Measurements from ENCODE around the gene AKR7A2.

Gene AKR7A2

DNA sequence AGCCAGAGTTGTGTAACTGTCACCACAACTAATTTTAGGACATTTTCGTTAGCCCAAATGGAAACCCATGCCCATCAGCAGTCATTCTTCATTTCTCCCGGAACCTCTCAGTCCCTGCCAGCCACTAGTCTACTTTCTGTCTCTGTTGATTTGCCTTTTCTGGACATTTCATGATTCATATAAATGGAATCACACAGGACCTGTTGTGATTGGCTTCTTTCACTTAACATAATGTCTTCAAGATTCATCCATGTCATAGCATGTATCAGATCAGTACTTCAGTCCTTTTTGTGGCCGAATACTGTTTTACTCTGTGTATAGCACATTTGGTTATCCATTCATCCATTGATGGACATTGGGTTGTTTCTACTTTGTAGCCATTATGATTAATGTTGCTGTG, 7.3 kb upstream of the AKR7A2 start:
- H3K4me2 ChIP-seq (ENCODE audit: low read depth, low read length, poor library complexity, severe bottlenecking), result no peak overlapping the region
- no peak overlapping the region for H3K27ac ChIP-seq (ENCODE audit: low read depth, low read length)
- H3F3A ChIP-seq (ENCODE audit: insufficient read depth), result no peaks in the 10 kb centered on the region; the same call in 1 of the 2 replicates
- no peaks in the 10 kb centered on the region for H3K79me2 ChIP-seq (ENCODE audit: insufficient read depth, low read length)
- H3K36me3 ChIP-seq (ENCODE audit: low read length), result no peaks in the 10 kb centered on the region
- H4K20me1 ChIP-seq (ENCODE audit: low read depth, low read length), result no peaks in the 10 kb centered on the region
- TF ChIP-seq EZH2phosphoT487 (conservative IDR thresholded peaks at IDR 0.05; ENCODE audit: low read length), result no peak
- TF ChIP-seq, protein P1, sequence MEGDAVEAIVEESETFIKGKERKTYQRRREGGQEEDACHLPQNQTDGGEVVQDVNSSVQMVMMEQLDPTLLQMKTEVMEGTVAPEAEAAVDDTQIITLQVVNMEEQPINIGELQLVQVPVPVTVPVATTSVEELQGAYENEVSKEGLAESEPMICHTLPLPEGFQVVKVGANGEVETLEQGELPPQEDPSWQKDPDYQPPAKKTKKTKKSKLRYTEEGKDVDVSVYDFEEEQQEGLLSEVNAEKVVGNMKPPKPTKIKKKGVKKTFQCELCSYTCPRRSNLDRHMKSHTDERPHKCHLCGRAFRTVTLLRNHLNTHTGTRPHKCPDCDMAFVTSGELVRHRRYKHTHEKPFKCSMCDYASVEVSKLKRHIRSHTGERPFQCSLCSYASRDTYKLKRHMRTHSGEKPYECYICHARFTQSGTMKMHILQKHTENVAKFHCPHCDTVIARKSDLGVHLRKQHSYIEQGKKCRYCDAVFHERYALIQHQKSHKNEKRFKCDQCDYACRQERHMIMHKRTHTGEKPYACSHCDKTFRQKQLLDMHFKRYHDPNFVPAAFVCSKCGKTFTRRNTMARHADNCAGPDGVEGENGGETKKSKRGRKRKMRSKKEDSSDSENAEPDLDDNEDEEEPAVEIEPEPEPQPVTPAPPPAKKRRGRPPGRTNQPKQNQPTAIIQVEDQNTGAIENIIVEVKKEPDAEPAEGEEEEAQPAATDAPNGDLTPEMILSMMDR (IDR thresholded peaks at IDR 0.05; ENCODE audit: insufficient read depth, low read length, poor library complexity, severe bottlenecking), result no peak
- no peaks in the 10 kb centered on the region for H3K9me2 ChIP-seq (replicated peaks; ENCODE audit: insufficient read depth, low read length)
- no peaks in the 10 kb centered on the region for H3K9me3 ChIP-seq (ENCODE audit: insufficient read depth, low read length)
- no peak overlapping the region for H2AFZ ChIP-seq (ENCODE audit: low read depth, low read length, severe bottlenecking)
- no peak overlapping the region for H3K4me3 ChIP-seq (ENCODE audit: insufficient read depth, low read length, poor library complexity, severe bottlenecking)
- H3K9ac ChIP-seq (ENCODE audit: low read length), result no peak overlapping the region
- no peaks in the 10 kb centered on the region for H3K27me3 ChIP-seq (ENCODE audit: low read length)

DNA sequence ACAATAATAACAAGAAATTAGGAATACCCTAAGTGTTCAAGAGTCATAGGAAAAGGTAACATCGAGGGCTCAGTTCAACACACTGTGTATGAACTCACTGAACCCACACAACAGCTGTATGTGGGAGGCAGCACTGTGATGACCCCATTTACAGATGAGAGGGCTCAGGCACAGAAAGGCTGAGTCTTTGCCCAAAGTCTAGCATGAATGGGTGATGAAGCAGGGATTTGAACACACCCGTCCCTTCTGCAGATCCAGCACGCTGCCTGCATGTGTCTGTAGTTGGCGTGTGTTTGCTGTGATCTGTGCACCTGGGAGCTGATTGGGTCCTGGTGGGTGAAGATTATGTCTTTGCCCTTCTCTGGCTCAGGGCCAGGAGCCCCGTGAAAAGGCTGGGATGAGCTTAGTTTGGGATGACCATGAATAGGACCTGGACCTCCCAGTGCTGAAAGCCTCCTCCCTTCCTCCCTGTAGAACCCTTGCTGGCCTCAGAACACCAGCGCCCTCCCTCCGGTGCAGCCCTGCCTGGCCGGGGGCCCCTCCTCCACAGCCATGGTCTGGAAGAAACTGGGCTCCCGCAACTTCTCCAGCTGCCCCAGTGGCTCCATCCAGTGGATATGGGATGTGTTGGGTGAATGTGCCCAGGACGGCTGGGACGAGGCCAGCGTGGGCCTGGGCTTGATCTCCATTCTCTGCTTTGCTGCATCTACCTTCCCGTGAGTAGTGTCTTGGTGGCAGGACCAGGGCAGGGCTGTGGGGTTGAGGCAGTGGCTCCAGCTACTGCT, 5.4 kb upstream of the AKR7A2 start:
- no peaks in the 10 kb centered on the region for H3K79me2 ChIP-seq (ENCODE audit: insufficient read depth, low read length)
- no peaks in the 10 kb centered on the region for H3K9me2 ChIP-seq (replicated peaks; ENCODE audit: insufficient read depth, low read length)
- no peak for TF ChIP-seq EZH2phosphoT487 (conservative IDR thresholded peaks at IDR 0.05; ENCODE audit: low read length)
- TF ChIP-seq, protein P1 (IDR thresholded peaks at IDR 0.05; ENCODE audit: insufficient read depth, low read length, poor library complexity, severe bottlenecking), result no peak
- no peaks in the 10 kb centered on the region for H3K36me3 ChIP-seq (ENCODE audit: low read length)
- peaks cover 7% of the 10 kb centered on the region; the same call in 1 of the 2 replicates for H3F3A ChIP-seq (ENCODE audit: insufficient read depth)
- no peaks in the 10 kb centered on the region for H3K9me3 ChIP-seq (ENCODE audit: insufficient read depth, low read length)
- no peak overlapping the region for H3K4me2 ChIP-seq (ENCODE audit: low read depth, low read length, poor library complexity, severe bottlenecking)
- no peaks in the 10 kb centered on the region for H4K20me1 ChIP-seq (ENCODE audit: low read depth, low read length)
- no peak overlapping the region for H3K27ac ChIP-seq (ENCODE audit: low read depth, low read length)
- H3K9ac ChIP-seq (ENCODE audit: low read length), result no peak overlapping the region
- no peaks in the 10 kb centered on the region for H3K27me3 ChIP-seq (ENCODE audit: low read length)
- H3K4me3 ChIP-seq (ENCODE audit: insufficient read depth, low read length, poor library complexity, severe bottlenecking), result no peak overlapping the region
- H2AFZ ChIP-seq (ENCODE audit: low read depth, low read length, severe bottlenecking), result no peak overlapping the region

DNA sequence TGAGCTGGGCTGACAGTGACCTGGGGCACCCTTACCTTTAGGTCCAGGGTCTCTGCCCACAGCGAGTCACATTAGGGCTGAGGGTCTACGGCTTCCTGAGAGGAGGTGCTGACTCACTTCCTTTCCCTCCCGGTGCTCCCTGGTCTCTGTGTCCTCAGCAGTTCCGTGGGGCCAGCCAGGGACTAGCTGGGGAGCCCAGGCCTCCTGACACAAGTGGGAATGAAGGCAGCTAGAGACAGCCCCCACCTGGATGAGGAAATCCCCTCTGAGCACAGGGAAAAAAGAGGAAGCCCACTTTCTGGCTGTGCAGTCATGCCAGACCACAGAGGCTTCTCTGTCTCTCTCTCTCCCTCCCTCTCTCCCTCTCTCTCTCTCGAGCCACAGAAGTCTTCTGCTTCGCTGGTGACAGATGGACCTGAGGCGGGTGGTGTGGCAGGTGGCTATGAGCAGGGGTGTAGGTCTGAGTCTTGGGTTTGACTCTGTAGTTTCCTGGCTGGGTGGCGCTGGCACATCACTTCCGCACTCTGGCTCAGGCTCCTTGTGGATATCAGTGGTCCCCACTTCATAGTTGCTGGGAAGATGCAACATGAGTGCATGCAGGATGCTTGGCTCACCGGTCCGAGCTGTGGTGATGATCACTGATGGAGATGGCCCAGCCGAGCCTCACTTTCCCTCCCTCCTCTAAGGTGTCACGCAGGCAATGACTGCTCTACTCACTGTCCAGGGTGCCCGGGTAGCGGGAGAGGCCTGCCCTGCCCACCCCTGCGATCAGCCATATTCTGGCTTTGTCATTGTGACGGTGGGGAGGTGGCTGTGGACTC, 3.6 kb upstream of the AKR7A2 start:
- no peaks in the 10 kb centered on the region for H3K79me2 ChIP-seq (ENCODE audit: insufficient read depth, low read length)
- H3K27ac ChIP-seq (ENCODE audit: low read depth, low read length), result peak overlapping the region; percentile 37
- H3K4me3 ChIP-seq (ENCODE audit: insufficient read depth, low read length, poor library complexity, severe bottlenecking), result no peak overlapping the region
- no peaks in the 10 kb centered on the region for H3K9me2 ChIP-seq (replicated peaks; ENCODE audit: insufficient read depth, low read length)
- H4K20me1 ChIP-seq (ENCODE audit: low read depth, low read length), result no peaks in the 10 kb centered on the region
- H3K9me3 ChIP-seq (ENCODE audit: insufficient read depth, low read length), result no peaks in the 10 kb centered on the region
- H2AFZ ChIP-seq (ENCODE audit: low read depth, low read length, severe bottlenecking), result no peak overlapping the region
- H3K27me3 ChIP-seq (ENCODE audit: low read length), result no peaks in the 10 kb centered on the region
- peak overlapping the region; percentile 15; the same call in 1 of the 2 replicates for H3K9ac ChIP-seq (ENCODE audit: low read length)
- no peak for TF ChIP-seq EZH2phosphoT487 (conservative IDR thresholded peaks at IDR 0.05; ENCODE audit: low read length)
- TF ChIP-seq, protein P1 (IDR thresholded peaks at IDR 0.05; ENCODE audit: insufficient read depth, low read length, poor library complexity, severe bottlenecking), result no peak
- peaks cover 7% of the 10 kb centered on the region; the same call in 1 of the 2 replicates for H3F3A ChIP-seq (ENCODE audit: insufficient read depth)
- no peaks in the 10 kb centered on the region for H3K36me3 ChIP-seq (ENCODE audit: low read length)
- H3K4me2 ChIP-seq (ENCODE audit: low read depth, low read length, poor library complexity, severe bottlenecking), result peak overlapping the region; percentile 16
